ENCODE data around the gene ALG12.
A peak's percentile ranks its signal among the peaks of the same experiment; 100 is the strongest.

The ALG12 gene

DNA sequence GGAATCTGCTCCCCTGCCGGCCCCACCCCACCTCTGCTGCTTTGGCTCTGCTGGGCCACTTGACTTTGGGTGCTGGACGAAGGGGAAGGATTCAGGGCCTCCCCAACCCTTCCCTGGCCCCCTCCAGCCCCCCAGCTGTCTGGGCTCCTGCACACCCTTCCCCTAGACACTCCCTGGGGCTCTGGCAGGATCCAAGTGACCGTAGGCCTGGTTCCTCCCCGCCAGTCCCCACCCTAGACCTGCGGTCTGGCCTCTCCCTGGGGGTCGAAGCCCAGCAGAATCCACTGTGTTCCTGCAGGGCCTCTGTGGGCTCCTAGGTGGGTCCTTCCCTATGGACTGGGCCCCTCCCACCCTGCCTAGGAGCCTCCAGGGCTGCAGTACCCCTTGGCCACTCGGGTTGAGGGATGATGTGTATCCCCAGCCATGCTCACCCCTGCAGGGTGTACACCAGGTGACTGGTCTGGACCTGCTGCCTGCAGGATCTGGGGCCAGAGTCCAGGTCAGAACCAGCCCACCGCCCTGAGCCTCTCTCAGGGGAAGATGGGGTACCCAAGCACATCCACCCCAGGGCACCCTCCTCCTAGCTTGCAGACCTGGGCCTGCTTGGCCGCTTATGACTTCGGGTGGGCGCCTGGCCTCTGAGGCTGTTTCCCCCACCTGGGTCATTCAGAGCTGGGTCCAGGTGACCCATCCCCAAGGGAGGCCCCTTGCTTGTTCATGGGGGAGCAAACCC is 48.0 kb upstream of the ALG12 start:
- H3K79me1 ChIP-seq (ENCODE audit: low read length): peaks cover 32% of the 10 kb centered on the region
- peaks cover 31 to 32% of the 10 kb centered on the region in 2 experiments for H3K36me3 ChIP-seq (ENCODE audit: control insufficient read depth in 1 of 2, insufficient read depth in 2 of 2, low read length in 2 of 2)
- peak overlapping the region; percentile 25 for H4K8ac ChIP-seq (ENCODE audit: low read depth, low read length)
- H3K27me3 ChIP-seq (ENCODE audit: insufficient read depth, low read length): no peaks in the 10 kb centered on the region
- H2BK120ac ChIP-seq (ENCODE audit: insufficient read depth, low read length, poor library complexity): peak overlapping the region; percentile 39
- no peak overlapping the region for H3K4me2 ChIP-seq (ENCODE audit: low read length)
- H3K4me1 ChIP-seq (ENCODE audit: control insufficient read depth in 1 of 2, insufficient read depth in 2 of 2, low read length in 2 of 2): peaks cover 54 to 59% of the 10 kb centered on the region in 2 experiments
- H3K9ac ChIP-seq (ENCODE audit: low read length): no peak overlapping the region
- H3K18ac ChIP-seq (ENCODE audit: low read length): peak overlapping the region; percentile 54
- WGBS (ENCODE audit: extremely low coverage, insufficient coverage, insufficient read length): no CpG with 5 or more reads among the region's 11 CpGs
- H2BK12ac ChIP-seq (ENCODE audit: low read length): peak overlapping the region; percentile 12
- peaks cover 21% of the 10 kb centered on the region for H3K79me2 ChIP-seq (ENCODE audit: control insufficient read depth, insufficient read depth, low read length, poor library complexity)
- H3K9me3 ChIP-seq (ENCODE audit: insufficient read depth, low read depth, low read length): peaks cover 5% of the 10 kb centered on the region
- peak overlapping the region; percentile 15 for H2BK5ac ChIP-seq (ENCODE audit: low read depth, low read length, poor library complexity)
- DNase-seq: no peak
- H3K4ac ChIP-seq (ENCODE audit: low read depth, low read length): peak overlapping the region; percentile 17
- H2AFZ ChIP-seq (ENCODE audit: insufficient read depth, low read length, poor library complexity): no peak overlapping the region
- peak overlapping the region; percentile 66 for H4K91ac ChIP-seq (ENCODE audit: low read depth, low read length)
- peak overlapping the region; percentile 27 for H2AK5ac ChIP-seq (ENCODE audit: low read length)
- H3K4me3 ChIP-seq (ENCODE audit: low read depth, low read length): no peak overlapping the region
- peak overlapping the region; percentile 50 for H3K14ac ChIP-seq (ENCODE audit: low read length)
- no peak overlapping the region for H3K23ac ChIP-seq (ENCODE audit: low read length)
- peak overlapping the region; percentile 35 for H3K27ac ChIP-seq (ENCODE audit: low read depth, low read length)
- H4K12ac ChIP-seq (ENCODE audit: low read depth, low read length): no peak overlapping the region

DNA sequence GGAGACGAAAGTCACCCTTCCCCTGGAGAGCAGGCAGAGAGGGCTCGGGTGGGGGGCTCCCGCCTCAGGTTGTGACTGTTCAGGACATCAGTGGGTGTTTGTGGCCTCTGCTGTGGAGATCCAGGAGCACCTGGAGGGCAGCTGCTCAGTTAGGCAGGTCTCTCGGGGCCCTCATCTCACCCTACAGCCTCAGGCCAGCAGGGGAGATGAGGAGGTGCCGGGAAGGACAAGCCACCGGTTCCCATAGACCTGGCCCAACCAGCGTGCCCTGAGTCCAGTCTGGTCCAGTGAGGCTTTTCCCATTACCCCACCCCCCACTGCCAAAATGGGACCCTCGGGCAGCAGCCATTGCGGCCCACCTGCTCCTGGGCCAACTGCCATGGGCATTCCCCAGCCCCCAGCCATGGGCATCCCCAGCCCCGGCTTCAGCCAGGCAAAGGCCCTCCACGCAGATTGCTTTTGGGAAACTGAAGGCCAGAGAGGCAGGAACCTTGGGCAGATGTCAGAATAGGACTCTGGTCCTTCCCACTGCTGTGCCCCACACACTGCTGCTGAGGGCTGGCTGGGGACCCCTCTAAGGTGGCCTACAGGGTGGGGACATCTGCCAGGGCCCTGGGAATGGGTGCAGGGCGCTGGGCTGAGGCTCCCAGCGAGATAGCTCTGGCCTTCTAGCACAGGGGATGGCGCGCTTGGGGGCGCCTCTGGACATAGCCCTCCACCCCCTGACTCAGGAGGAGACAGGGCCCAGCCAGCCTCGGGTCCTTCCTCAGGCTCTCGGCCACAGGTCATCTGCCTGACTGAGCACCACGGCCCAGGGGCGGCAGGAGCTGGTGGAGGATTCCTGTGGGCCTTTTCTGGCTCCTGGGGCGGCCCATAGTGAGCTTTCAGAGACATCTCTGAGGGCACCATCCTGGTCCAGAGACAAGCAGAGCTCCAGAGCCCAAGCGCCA is 47.1 kb upstream of the ALG12 start:
- Histone ChIP-seq H3K4me2 (ENCODE audit: low read length) (no peak overlapping the region), H4K8ac (ENCODE audit: low read depth, low read length) (peak overlapping the region; percentile 12), H3K79me2 (ENCODE audit: control insufficient read depth, insufficient read depth, low read length, poor library complexity) (peaks cover 24% of the 10 kb centered on the region), H3K79me1 (ENCODE audit: low read length) (peaks cover 37% of the 10 kb centered on the region), H3K23ac (ENCODE audit: low read length) (no peak overlapping the region), H4K91ac (ENCODE audit: low read depth, low read length) (peak overlapping the region; percentile 15), H4K12ac (ENCODE audit: low read depth, low read length) (no peak overlapping the region), H3K18ac (ENCODE audit: low read length) (peak overlapping the region; percentile 50), H3K36me3 (ENCODE audit: control insufficient read depth in 1 of 2, insufficient read depth in 2 of 2, low read length in 2 of 2) (peaks cover 31 to 32% of the 10 kb centered on the region in 2 experiments), H2AFZ (ENCODE audit: insufficient read depth, low read length, poor library complexity) (no peak overlapping the region), H3K4ac (ENCODE audit: low read depth, low read length) (peak overlapping the region; percentile 4), H2AK5ac (ENCODE audit: low read length) (peak overlapping the region; percentile 21), H3K27ac (ENCODE audit: low read depth, low read length) (peak overlapping the region; percentile 16), H3K9ac (ENCODE audit: low read length) (no peak overlapping the region), H3K9me3 (ENCODE audit: insufficient read depth, low read depth, low read length) (peaks cover 4% of the 10 kb centered on the region), H3K4me1 (ENCODE audit: control insufficient read depth in 1 of 2, insufficient read depth in 2 of 2, low read length in 2 of 2) (peaks cover 48 to 50% of the 10 kb centered on the region in 2 experiments), H2BK120ac (ENCODE audit: insufficient read depth, low read length, poor library complexity) (peak overlapping the region; percentile 9), H3K4me3 (ENCODE audit: low read depth, low read length) (no peak overlapping the region), H2BK12ac (ENCODE audit: low read length) (no peak overlapping the region), H2BK5ac (ENCODE audit: low read depth, low read length, poor library complexity) (no peak overlapping the region), H3K14ac (ENCODE audit: low read length) (no peak overlapping the region), H3K27me3 (ENCODE audit: insufficient read depth, low read length) (no peaks in the 10 kb centered on the region)
- DNase-seq: peak; percentile 18 to 31
- no CpG with 5 or more reads among the region's 22 CpGs for WGBS (ENCODE audit: extremely low coverage, insufficient coverage, insufficient read length)

DNA sequence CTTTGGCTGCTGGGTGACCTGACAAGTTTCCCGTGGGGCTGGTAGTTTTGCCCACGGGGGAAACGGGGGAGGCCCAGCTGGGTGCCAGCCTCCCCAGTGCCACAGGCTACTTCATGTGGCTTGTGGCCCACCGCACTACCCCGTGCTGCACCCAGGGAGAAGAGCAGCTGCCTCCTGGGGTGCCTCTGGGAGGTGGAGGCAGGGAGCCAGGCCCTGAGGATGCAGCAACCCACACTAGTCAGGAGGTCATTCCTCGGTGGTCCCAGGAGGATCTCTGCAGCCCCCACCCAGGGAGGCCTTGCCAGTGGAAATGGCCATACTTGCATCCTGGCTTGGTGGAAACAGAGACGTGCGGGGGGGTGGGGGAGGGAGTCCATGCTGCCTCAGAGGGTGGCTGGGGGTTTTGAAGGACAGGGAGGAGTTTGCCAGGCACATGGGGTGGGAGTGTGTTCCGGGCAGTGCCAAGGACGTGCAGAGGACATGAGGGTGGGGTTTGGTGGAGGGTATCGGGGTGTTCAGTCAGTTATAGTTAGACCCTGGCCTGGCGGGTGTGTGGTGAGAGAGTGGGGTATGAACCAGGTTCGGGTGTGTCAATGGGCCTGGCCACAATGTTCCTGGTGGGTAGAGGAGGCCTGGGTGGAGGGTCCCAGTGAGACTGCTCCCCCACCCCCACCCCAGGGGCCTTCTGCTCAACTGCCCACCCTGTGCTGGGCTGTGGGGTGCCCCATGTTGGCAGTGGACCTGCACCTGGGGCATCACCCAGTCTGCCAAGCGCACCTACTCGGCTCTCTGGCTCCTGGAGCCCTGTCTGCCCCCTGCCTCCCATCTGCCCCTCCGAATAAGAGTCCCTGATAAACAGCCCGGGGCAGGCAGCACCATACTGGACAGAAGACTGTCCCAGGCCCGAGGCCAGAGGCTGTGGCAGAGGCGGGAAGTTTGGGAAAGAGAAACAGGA is 46.2 kb upstream of the ALG12 start:
- Histone ChIP-seq H4K12ac (ENCODE audit: low read depth, low read length) (no peak overlapping the region), H3K36me3 (ENCODE audit: control insufficient read depth in 1 of 2, insufficient read depth in 2 of 2, low read length in 2 of 2) (peaks cover 31 to 32% of the 10 kb centered on the region in 2 experiments), H3K4me3 (ENCODE audit: low read depth, low read length) (no peak overlapping the region), H3K27ac (ENCODE audit: low read depth, low read length) (peak overlapping the region; percentile 4), H3K79me1 (ENCODE audit: low read length) (peaks cover 43% of the 10 kb centered on the region), H4K8ac (ENCODE audit: low read depth, low read length) (peak overlapping the region; percentile 12), H2BK12ac (ENCODE audit: low read length) (no peak overlapping the region), H3K9me3 (ENCODE audit: insufficient read depth, low read depth, low read length) (peaks cover 4% of the 10 kb centered on the region), H3K4me1 (ENCODE audit: control insufficient read depth in 1 of 2, insufficient read depth in 2 of 2, low read length in 2 of 2) (peaks cover 49 to 54% of the 10 kb centered on the region in 2 experiments), H3K14ac (ENCODE audit: low read length) (peak overlapping the region; percentile 7), H3K4ac (ENCODE audit: low read depth, low read length) (peak overlapping the region; percentile 19), H2AFZ (ENCODE audit: insufficient read depth, low read length, poor library complexity) (no peak overlapping the region), H3K4me2 (ENCODE audit: low read length) (no peak overlapping the region), H3K79me2 (ENCODE audit: control insufficient read depth, insufficient read depth, low read length, poor library complexity) (peaks cover 27% of the 10 kb centered on the region), H2BK5ac (ENCODE audit: low read depth, low read length, poor library complexity) (no peak overlapping the region), H3K23ac (ENCODE audit: low read length) (no peak overlapping the region), H3K9ac (ENCODE audit: low read length) (no peak overlapping the region), H3K27me3 (ENCODE audit: insufficient read depth, low read length) (no peaks in the 10 kb centered on the region), H2AK5ac (ENCODE audit: low read length) (no peak overlapping the region), H3K18ac (ENCODE audit: low read length) (no peak overlapping the region), H2BK120ac (ENCODE audit: insufficient read depth, low read length, poor library complexity) (no peak overlapping the region), H4K91ac (ENCODE audit: low read depth, low read length) (no peak overlapping the region)
- no peak for DNase-seq
- WGBS (ENCODE audit: extremely low coverage, insufficient coverage, insufficient read length): no CpG with 5 or more reads among the region's 19 CpGs

DNA sequence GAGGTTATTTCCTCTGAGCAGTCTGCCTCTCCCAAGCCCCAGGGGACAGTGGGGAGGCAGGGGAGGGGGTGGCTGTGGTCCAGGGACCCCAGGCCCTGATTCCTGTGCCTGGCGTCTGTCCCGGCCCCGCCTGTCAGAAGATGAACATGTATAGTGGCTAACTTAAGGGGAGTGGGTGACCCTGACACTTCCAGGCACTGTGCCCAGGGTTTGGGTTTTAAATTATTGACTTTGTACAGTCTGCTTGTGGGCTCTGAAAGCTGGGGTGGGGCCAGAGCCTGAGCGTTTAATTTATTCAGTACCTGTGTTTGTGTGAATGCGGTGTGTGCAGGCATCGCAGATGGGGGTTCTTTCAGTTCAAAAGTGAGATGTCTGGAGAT is 45.4 kb upstream of the ALG12 start:
- Histone ChIP-seq H3K4me1 (ENCODE audit: control insufficient read depth in 1 of 2, insufficient read depth in 2 of 2, low read length in 2 of 2) (peaks cover 49 to 60% of the 10 kb centered on the region in 2 experiments), H3K4me2 (ENCODE audit: low read length) (no peak overlapping the region), H3K79me2 (ENCODE audit: control insufficient read depth, insufficient read depth, low read length, poor library complexity) (peaks cover 27% of the 10 kb centered on the region), H3K23ac (ENCODE audit: low read length) (no peak overlapping the region), H2AK5ac (ENCODE audit: low read length) (no peak overlapping the region), H3K27ac (ENCODE audit: low read depth, low read length) (peak overlapping the region; percentile 12), H2BK120ac (ENCODE audit: insufficient read depth, low read length, poor library complexity) (no peak overlapping the region), H3K14ac (ENCODE audit: low read length) (no peak overlapping the region), H2AFZ (ENCODE audit: insufficient read depth, low read length, poor library complexity) (no peak overlapping the region), H3K27me3 (ENCODE audit: insufficient read depth, low read length) (no peaks in the 10 kb centered on the region), H4K12ac (ENCODE audit: low read depth, low read length) (no peak overlapping the region), H3K18ac (ENCODE audit: low read length) (no peak overlapping the region), H3K79me1 (ENCODE audit: low read length) (peaks cover 43% of the 10 kb centered on the region), H3K36me3 (ENCODE audit: control insufficient read depth in 1 of 2, insufficient read depth in 2 of 2, low read length in 2 of 2) (peaks cover 31 to 32% of the 10 kb centered on the region in 2 experiments), H3K9ac (ENCODE audit: low read length) (no peak overlapping the region), H3K4ac (ENCODE audit: low read depth, low read length) (peak overlapping the region; percentile 33), H2BK5ac (ENCODE audit: low read depth, low read length, poor library complexity) (no peak overlapping the region), H3K4me3 (ENCODE audit: low read depth, low read length) (no peak overlapping the region), H3K9me3 (ENCODE audit: insufficient read depth, low read depth, low read length) (peaks cover 4% of the 10 kb centered on the region), H4K91ac (ENCODE audit: low read depth, low read length) (no peak overlapping the region), H2BK12ac (ENCODE audit: low read length) (no peak overlapping the region), H4K8ac (ENCODE audit: low read depth, low read length) (peak overlapping the region; percentile 17)
- no peak for DNase-seq
- WGBS (ENCODE audit: extremely low coverage, insufficient coverage, insufficient read length): no CpG with 5 or more reads among the region's 6 CpGs
